ENCODE measurements around the gene TTLL10.

Gene TTLL10

DNA sequence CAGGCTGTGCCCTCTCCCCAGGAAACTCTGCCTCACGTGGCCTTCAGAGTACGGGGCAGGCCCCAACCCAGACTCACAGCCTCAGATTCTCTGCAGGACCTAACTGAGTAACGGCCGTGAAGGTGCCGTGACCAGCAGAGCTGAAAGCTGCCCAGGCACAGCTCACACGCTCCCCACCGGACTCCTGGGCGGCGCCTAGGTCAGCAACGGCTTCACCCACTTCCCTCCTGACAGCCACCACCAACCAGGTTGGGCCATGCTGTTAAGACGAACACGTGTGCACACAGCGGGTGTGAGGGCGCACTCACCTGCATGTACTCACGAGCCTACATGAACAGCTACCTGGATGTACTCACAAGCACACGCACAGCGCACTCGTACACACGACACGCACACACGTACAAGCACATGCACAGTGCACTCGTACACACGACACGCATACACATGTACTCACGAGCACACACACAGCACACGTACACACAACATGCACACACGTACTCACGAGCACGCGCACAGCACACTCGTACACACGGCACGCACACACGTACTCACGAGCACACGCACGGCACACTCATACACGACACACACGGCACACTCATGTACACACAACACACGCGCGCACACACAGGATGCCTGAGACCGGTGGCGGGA is 49.0 kb downstream of the TTLL10 start:
- DNase-seq (ENCODE audit: low read depth), result no peak

DNA sequence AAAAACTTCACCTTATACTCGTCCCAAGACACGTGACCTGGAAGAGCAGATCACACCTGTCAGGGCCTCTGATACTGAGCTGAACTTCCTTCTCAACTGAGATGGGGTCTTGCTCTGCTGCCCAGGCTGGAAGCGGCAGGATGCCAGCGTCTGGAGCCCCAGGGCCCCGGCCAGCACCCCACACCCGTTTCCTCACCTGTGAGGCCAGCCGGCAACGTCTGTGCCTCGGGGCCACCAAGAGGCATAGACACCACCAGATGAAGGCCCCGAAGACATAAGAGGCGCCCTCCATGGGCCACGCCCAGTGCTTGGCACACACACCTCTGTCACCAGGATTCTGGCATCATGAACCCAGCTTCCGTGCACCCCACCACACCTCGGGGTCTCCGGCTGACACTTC is 49.6 kb downstream of the TTLL10 start:
- no peak for DNase-seq (ENCODE audit: low read depth)

GRCh38 chr1:1223891-1224290 is 50.2 kb downstream of the TTLL10 start:
- DNase-seq (ENCODE audit: low read depth), result no peak

DNA sequence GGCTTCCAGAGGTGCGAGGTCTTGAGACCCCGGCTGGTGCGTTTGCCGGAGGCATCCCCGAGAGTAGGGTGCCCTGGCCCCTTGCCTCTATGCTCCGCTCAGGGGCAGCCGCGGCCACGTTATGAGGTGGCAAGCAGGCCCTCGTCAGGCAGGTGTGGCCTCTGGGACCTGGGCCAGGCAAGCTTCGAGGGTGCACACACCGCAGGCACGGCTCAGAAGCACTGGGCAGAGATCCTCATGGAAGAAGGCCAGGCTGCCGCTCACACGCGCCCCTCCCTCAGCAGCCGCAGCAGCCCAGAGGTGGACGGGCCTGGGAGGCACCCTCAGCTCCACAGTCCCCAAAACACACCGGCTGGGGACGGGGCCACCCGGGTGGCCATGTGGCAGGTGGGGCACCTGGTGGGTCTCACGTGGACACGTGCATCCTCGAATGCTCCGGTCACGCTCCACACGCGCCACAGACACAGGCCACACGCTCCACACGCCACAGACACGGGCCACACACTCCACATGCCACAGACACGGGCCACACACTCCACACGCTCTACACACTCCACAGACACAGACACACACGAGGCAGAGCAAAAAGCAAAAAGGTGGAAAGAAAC is 51.7 kb downstream of the TTLL10 start:
- DNase-seq (ENCODE audit: low read depth), result no peak

GRCh38 chr1:1225913-1226312 is 52.2 kb downstream of the TTLL10 start:
- DNase-seq (ENCODE audit: low read depth), result no peak

GRCh38 chr1:1226566-1227362 is 53.1 kb downstream of the TTLL10 start:
- DNase-seq (ENCODE audit: low read depth), result no peak

DNA sequence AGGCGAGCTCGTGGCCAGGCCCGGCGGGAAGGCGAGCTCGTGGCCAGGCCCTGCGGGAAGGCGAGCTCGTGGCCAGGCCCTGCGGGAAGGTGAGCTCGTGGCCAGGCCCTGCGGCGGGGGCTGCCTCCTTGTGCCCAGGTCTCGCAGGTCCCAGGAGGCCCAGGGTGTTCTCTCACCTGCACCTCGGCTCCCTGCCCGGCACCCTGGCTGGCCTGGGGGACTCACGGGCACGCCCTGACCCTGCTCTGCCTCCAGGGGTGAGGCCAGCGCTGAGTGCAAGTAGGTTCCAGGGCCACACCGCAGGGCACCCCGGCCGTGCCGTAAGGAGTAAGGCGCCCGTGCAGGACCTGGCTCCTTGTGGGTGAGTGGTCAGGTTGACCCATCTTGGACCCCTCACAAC is 53.7 kb downstream of the TTLL10 start:
- DNase-seq (ENCODE audit: low read depth), result no peak

DNA sequence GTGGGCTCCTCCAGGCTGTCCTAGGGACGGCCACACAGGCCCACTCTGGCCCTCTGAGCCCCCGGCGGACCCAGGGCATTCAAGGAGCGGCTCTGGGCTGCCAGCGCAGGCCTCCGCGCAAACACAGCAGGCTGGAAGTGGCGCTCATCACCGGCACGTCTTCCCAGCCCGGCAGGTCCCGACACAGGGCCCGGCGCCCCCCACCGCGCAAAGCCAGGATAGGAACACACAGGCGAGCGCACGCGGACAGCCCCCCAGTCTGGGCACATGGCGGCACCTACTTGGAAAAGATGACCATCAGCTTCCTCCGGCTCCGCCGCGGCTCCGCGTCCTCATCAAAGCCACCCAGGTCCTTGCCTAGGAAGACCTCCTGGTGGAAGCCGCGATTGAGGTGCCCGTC is 54.5 kb downstream of the TTLL10 start:
- DNase-seq (ENCODE audit: low read depth), result no peak

GRCh38 chr1:1228596-1229321 is 55.1 kb downstream of the TTLL10 start:
- DNase-seq (ENCODE audit: low read depth), result no peak

- DNase-seq (ENCODE audit: low read depth), result no peak
These were observed 56.1 kb downstream of the TTLL10 start for GRCh38 chr1:1229770-1230169.

- peak; percentile 49 for DNase-seq (ENCODE audit: low read depth)
These were observed 57.1 kb downstream of the TTLL10 start for GRCh38 chr1:1230656-1231399.

GRCh38 chr1:1231400-1232207 is 57.9 kb downstream of the TTLL10 start, which contains the start of gene SDF4:
Gene SDF4, minus strand, starts transcription at chr1:1232001. Its CDS starts 3,229 bp downstream, at chr1:1228772.
- DNase-seq (ENCODE audit: low read depth), result peak; percentile 67

DNA sequence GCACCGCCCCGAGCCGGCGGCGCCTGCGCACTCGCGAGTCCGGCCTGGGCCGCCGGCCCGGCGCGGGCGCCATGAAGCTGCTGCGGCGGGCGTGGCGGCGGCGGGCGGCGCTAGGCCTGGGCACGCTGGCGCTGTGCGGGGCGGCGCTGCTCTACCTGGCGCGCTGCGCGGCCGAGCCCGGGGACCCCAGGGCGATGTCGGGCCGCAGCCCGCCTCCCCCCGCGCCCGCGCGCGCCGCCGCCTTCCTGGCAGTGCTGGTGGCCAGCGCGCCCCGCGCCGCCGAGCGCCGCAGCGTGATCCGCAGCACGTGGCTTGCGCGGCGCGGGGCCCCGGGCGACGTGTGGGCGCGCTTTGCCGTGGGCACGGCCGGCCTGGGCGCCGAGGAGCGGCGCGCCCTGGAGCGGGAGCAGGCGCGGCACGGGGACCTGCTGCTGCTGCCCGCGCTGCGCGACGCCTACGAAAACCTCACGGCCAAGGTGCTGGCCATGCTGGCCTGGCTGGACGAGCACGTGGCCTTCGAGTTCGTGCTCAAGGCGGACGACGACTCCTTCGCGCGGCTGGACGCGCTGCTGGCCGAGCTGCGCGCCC is 58.6 kb downstream of the TTLL10 start, which contains the start of gene B3GALT6:
TSS of gene B3GALT6 (plus strand) at position 30 of the 588 bp plus-strand sequence. CDS start at position 72, 42 bp downstream.
- DNase-seq (ENCODE audit: low read depth), result no peak

GRCh38 chr1:1232796-1233566 is 59.3 kb downstream of the TTLL10 start:
- DNase-seq (ENCODE audit: low read depth), result no peak

GRCh38 chr1:1233567-1233892 is 59.9 kb downstream of the TTLL10 start:
- no peak for DNase-seq (ENCODE audit: low read depth)

- DNase-seq (ENCODE audit: low read depth), result no peak
These were observed 60.6 kb downstream of the TTLL10 start for GRCh38 chr1:1234180-1234808.

DNA sequence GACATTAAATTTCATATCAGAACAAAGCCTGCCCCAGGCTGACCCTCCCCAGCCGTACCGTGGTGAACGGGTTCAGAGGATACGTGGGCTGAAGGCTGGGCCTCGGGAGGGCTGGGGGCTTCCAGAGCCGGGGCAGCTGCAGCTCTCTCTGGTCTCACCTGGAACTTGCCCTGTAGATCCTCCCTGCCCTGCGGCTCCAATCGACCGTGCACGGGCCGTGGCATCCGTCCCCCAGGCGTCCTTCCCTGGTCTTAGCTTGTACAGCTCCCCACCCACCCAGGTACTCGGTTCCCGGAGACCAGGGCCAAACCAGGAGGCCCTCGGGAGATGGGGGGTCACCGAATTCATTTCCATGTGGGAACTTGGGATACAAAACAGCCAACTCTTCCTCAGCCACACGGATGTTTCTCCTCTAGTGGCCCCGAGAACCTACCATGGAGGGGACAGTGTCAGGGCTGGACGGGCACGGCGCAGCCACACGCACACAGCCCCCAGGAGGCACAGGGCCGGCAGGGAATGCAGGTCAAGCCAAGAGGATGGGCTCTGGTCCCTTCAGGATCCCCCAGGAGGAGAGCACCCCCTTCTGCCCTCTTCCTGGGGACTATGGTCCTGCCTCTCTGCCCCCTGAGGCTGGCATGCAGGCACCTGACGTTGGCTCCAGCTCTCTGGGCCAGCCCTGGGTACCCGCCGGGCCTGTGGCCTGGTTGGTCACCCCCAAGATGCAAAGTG is 61.5 kb downstream of the TTLL10 start:
- no peak for DNase-seq (ENCODE audit: low read depth)

- no peak for DNase-seq (ENCODE audit: low read depth)
These were observed 62.6 kb downstream of the TTLL10 start for GRCh38 chr1:1236176-1236763.
